ENCODE data around the gene TMEM43. TPM values are rescaled to one million over a fixed set of nuclear protein-coding genes. Genes with fewer than 3 reads are reported as not detected.

TMEM43 gene
- 73.4 and 97.6 TPM in 2 replicates for total RNA-seq

GRCh38 chr3:14124615-14125192 is at the start of gene TMEM43, which contains the start of gene CHCHD4:
Gene TMEM43, plus strand, starts transcription at chr3:14125052. Its CDS starts 142 bp downstream, at chr3:14125194.
Gene CHCHD4, minus strand, starts transcription at chr3:14124870. Its CDS starts 194 bp downstream, at chr3:14124676.

GRCh38 chr3:14178247-14179113 is 53.6 kb downstream of the TMEM43 start, which contains the start of the genes LSM3 and XPC:
Gene LSM3, plus strand, starts transcription at chr3:14178817. Its CDS starts 44 bp downstream, at chr3:14178861.
Gene XPC, minus strand, starts transcription at chr3:14178601. Its CDS starts 33 bp downstream, at chr3:14178568.

Other genes starting within 250 kb of the TMEM43 start
- gene WNT7A, start 245.0 kb upstream of the TMEM43 start, total RNA-seq, result not detected in 2 replicates
- 9.5 and 10.1 TPM in 2 replicates for gene CHCHD4, start 182 bp upstream of the TMEM43 start, total RNA-seq
- 61.8 and 95.1 TPM in 2 replicates for gene XPC, start 53.5 kb downstream of the TMEM43 start, total RNA-seq
- gene LSM3, start 53.8 kb downstream of the TMEM43 start, total RNA-seq, result 7.8 and 9.0 TPM in 2 replicates

All from bronchial smooth muscle cell (primary cell).